NCI-H2029 (cell line): Measurements from ENCODE around the gene FAM199X.
"Not testable (repeated sequence)": the region's sequence is repeated elsewhere in the genome, so short reads cannot be mapped to it uniquely, and the experiment has no call there.

Source experiments
- DNase-seq: peaks from one replicate; lab custom pipeline; 2025; lab: John Stamatoyannopoulos, UW

The FAM199X gene

DNA sequence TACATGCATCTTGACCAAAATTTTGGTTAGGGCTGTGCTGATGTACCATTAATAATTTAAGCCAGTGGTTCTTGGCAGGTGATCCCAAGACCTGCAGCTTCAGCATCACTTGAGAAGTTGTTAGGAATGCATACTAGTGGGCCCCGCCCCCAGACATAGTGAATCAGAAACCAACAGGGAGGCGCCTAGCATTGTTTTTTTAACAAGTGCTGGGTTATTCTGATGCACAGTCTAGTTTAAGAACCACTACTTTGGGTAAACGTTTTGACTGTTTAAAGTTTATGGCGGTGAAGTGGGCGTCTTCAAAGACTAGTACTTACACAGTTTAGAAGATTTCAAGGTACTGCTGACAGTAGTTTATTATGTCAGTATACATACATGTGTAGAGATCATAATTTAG, 23.6 kb downstream of the FAM199X start:
- DNase-seq = no peak

DNA sequence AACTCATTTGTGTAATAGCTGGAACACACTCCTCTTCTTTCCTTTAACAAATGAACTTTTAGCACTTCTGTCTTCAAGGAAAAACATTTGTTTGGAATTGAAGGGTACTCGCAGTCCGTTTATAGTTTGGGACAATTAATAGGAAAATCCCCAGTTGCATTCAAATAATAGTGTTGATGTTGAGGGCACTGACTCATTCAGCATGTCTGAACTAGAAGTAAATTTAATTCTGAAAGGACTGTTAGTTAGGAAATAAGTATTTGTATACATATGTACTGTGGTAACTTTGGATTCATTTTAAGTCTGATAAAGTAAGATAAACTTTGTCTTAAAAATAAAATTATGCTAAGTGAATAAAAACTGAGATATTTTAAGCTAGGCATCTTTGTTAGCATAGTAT, 27.2 kb downstream of the FAM199X start:
- no peak for DNase-seq

DNA sequence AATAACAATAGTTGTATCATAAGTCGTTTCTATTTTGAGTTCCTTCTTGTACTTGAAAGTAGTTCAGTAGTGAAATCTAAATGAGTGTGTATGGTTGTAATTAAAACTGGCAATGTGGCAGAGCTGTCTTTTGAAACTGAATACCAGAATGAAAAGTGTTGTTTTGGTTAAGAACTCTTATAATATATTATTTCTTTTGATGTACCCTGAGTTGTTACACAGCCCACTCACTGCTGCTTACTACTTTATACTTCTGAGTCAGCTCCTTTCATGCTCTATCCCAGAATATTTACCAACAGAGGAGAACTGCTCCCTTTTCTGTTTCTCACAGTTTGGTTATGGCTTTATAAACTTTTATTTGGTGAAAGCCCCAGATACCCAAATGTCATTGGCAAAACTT, 28.8 kb downstream of the FAM199X start:
- no peak for DNase-seq

DNA sequence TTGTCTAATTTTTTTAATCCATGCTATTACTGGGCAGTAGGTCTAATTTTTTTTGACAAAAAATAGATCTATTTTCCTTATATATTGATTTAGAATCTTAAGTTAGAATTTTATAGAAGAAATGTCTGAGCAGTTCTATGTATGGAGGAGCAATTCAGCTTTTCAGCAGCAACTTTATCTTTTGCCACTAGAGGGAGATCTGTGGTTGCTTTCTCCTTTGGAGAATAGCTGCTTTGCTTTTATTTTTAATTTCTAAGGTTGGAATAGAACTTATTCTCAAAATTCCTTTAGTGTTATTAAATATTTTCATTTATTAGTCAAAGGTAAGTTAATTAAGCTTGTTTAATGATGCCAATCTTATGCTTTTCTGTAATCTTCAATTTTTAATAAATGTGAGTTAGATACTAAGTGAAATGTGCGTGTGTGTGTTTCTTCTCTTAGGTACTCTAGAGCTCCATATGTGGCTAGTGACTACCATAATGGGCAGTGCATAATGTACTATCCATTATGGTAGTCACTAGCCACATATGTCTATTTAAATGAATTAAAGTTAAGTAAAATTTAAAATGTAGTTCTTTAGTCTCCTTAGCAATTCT, 29.3 kb downstream of the FAM199X start:
- no peak for DNase-seq

GRCh38 chrX:104205548-104205947, 39.3 kb downstream of the FAM199X start:
- DNase-seq = no peak

- DNase-seq = no peak
These were observed 44.9 kb downstream of the FAM199X start for GRCh38 chrX:104211187-104211586.

- DNase-seq = not testable (repeated sequence)
These were observed 63.8 kb downstream of the FAM199X start for GRCh38 chrX:104230060-104230459.
